Keratinocyte (primary cell): ENCODE measurements around the gene MLIP. TPM values are rescaled to one million over a fixed set of nuclear protein-coding genes. Genes with fewer than 3 reads are reported as not detected.
A peak's percentile ranks its signal among the peaks of the same experiment; 100 is the strongest.

Source experiments
- DNase-seq: peaks from one replicate; pipeline ENCODE4 v3.0.0-alpha.2; 2011; ENCODE audit warnings: low read depth, missing footprints, low spot score
- FAIRE-seq: peaks from 2 replicates; lab custom pipeline; 2011; peaks lifted over from hg19 to GRCh38; lab: Jason Lieb, UNC
- H2AFZ ChIP-seq: 2 replicates; pipeline ENCODE4 v1.6.0; 2012; ENCODE audit warnings: low read length, control low read depth, inconsistent platforms; ENCODE audit not compliant: control insufficient read depth
- H3K27ac ChIP-seq: 2 replicates; pipeline ENCODE4 v1.5.1; 2011; ENCODE audit warnings: low read length; ENCODE audit not compliant: control insufficient read depth, insufficient read depth
- H3K27me3 ChIP-seq: 3 replicates; pipeline ENCODE4 v1.6.0; 2011; ENCODE audit warnings: low read length; ENCODE audit not compliant: control insufficient read depth, insufficient read depth; ENCODE audit errors: extremely low read depth
- H3K36me3 ChIP-seq, 2 experiments: 2 replicates in 1 of 2; 3 replicates in 1 of 2; pipeline ENCODE4 v1.5.1; 2011; ENCODE audit warnings: low read length in 2 of 2, mild to moderate bottlenecking in 1 of 2; ENCODE audit not compliant: control insufficient read depth in 2 of 2, insufficient read depth in 2 of 2; ENCODE audit errors: extremely low read depth in 1 of 2
- H3K4me1 ChIP-seq: 3 replicates; pipeline ENCODE4 v1.5.1; 2011; ENCODE audit warnings: low read length; ENCODE audit not compliant: control insufficient read depth, insufficient read depth; ENCODE audit errors: extremely low read depth
- H3K4me2 ChIP-seq: 3 replicates; pipeline ENCODE4 v1.6.0; 2011; ENCODE audit warnings: low read depth, low read length; ENCODE audit not compliant: control insufficient read depth, insufficient read depth; ENCODE audit errors: extremely low read depth
- H3K4me3 ChIP-seq, 3 experiments: fragments of 200-600 bp in 1 of 3; sonication (generic) in 1 of 3; 2 replicates in 2 of 3; 3 replicates in 1 of 3; pipeline ENCODE4 v1.5.1; 2011 to 2016; ENCODE audit warnings: low read length in 3 of 3, mild to moderate bottlenecking in 3 of 3, control low read depth in 2 of 3, inconsistent platforms in 1 of 3, low read depth in 1 of 3, mixed read lengths in 1 of 3, mixed run types in 1 of 3, moderate library complexity in 1 of 3; ENCODE audit not compliant: control insufficient read depth in 2 of 3, insufficient read depth in 2 of 3; ENCODE audit errors: extremely low read depth in 1 of 3
- H3K79me2 ChIP-seq: 2 replicates; pipeline ENCODE4 v1.6.0; 2012; ENCODE audit warnings: low read length; ENCODE audit not compliant: control insufficient read depth, insufficient read depth
- H3K9ac ChIP-seq: 3 replicates; pipeline ENCODE4 v1.6.0; 2011; ENCODE audit warnings: low read length; ENCODE audit not compliant: control insufficient read depth, insufficient read depth; ENCODE audit errors: extremely low read depth
- H3K9me1 ChIP-seq: 3 replicates; pipeline ENCODE4 v1.6.0; 2011; ENCODE audit warnings: low read length; ENCODE audit not compliant: control insufficient read depth, insufficient read depth; ENCODE audit errors: extremely low read depth
- H3K9me3 ChIP-seq: 2 replicates; pipeline ENCODE4 v1.5.1; 2012; ENCODE audit warnings: low read depth, low read length; ENCODE audit not compliant: control insufficient read depth
- H4K20me1 ChIP-seq: 3 replicates; pipeline ENCODE4 v1.6.0; 2011; ENCODE audit warnings: low read length; ENCODE audit not compliant: control insufficient read depth, insufficient read depth; ENCODE audit errors: extremely low read depth
- CTCF ChIP-seq, 3 experiments: IDR thresholded peaks in 1 of 3; conservative IDR thresholded peaks in 1 of 3; optimal IDR thresholded peaks in 1 of 3; 2 replicates in 2 of 3; 3 replicates in 1 of 3; pipeline versions ENCODE3 to v1.5.1; 2011; ENCODE audit warnings: low read length in 3 of 3, mild to moderate bottlenecking in 3 of 3, moderate library complexity in 2 of 3, control low read depth in 1 of 3, inconsistent platforms in 1 of 3; ENCODE audit not compliant: insufficient read depth in 2 of 3; ENCODE audit errors: extremely low read depth in 1 of 3
- EZH2 ChIP-seq: IDR thresholded peaks from one replicate; pipeline ENCODE4 v1.6.1; 2012; ENCODE audit warnings: inconsistent platforms, mild to moderate bottlenecking, low read length, moderate library complexity
- dilution Hi-C: fragments of 300-500 bp; cut with MboI; formaldehyde crosslinking; loops from one replicate; pipeline ENCODE4 v1.7.0; 2020; ENCODE audit warnings: low sequenced_read_pairs; ENCODE audit not compliant: extremely low pct_ligation_motif_present
- polyA plus RNA-seq, 5 experiments: library from polyadenylated mRNA; depleted of rRNA in 3 of 5; stranded (reverse) in 3 of 5; stranded (forward) in 1 of 5; unstranded in 1 of 5; fragments of >200 nt; gene quantifications; 1 replicate in 1 of 5; 2 replicates in 3 of 5; 3 replicates in 1 of 5; pipeline versions ENCODE4 v1.2.1 to v1.2.3, GENCODE V29; 2011 to 2012; ENCODE audit warnings: missing spikeins in 2 of 5, low read depth in 1 of 5, low replicate concordance in 1 of 5

Gene MLIP
- polyA plus RNA-seq, 1 donor (not counting 4 experiments of a cell fraction or from before 2014, with no cell fraction given): 0.87 TPM

DNA sequence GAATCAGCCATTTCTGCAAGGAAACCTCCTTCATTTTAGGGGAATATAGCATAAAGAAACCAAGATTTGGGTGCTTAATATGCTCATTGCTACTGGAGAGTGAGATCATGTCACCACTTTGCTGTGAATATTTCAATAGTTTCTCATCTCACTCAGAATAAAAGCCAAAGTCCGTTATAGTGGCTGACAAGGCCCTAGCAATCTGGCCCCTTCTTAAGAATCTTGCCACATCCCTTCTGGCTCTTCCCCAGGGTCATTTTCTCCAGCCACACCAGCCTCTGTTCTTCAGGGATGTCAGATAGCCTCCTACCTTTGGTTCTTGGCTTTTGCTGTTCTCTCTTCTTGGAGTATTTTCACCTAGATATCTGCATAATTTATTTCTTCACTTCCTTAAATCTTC lies 24.8 kb upstream of the MLIP start:
- FAIRE-seq: no peak
- no peak overlapping the region for H2AFZ ChIP-seq

DNA sequence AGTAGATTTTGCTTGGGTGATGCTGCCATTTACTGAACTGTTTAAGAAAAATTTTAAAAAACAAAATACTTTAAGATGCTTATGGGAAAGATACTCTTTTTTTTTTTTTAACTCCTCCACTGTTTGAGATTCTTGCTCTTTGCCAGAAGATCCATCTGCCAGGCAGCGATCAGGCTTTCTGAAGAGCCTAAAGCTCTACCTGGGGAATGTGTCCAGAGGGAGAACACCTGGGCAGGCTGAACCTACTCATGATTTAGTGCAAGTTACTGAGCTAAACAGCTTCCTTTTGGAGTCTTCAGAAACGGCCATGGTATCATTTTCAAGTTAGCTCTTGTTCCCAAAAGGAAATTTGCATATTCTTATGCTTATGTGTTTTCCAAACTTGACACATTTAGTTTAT lies 23.5 kb upstream of the MLIP start:
- DNase-seq: no peak
- peak; percentile 68 for FAIRE-seq

More for the DNA sequence above, 24.8 kb upstream of the MLIP start:
- Histone ChIP-seq H3K9me1 (no peaks in the 10 kb centered on the region), H3K4me3 (no peak overlapping the region), H3K27me3 (no peaks in the 10 kb centered on the region), H3K9me3 (no peaks in the 10 kb centered on the region), H3K4me1 (no peaks in the 10 kb centered on the region), H3K27ac (no peak overlapping the region), H3K79me2 (no peaks in the 10 kb centered on the region), H3K4me2 (no peak overlapping the region), H4K20me1 (no peaks in the 10 kb centered on the region), H3K36me3 (no peaks in the 10 kb centered on the region), H3K9ac (no peak overlapping the region)
- TF ChIP-seq EZH2 (no peak), CTCF (optimal IDR thresholded peaks at IDR 0.05 in 1 of 3, IDR thresholded peaks at IDR 0.05 in 1 of 3, conservative IDR thresholded peaks at IDR 0.05 in 1 of 3; ENCODE audit: extremely low read depth in 1 of 3, insufficient read depth in 2 of 3, low read length in 3 of 3) (no peak)
- no peak for DNase-seq
- dilution Hi-C loops: no loop called here

More for the DNA sequence above, 23.5 kb upstream of the MLIP start:
- dilution Hi-C loops: no loop called here
- no peaks in the 10 kb centered on the region for H4K20me1 ChIP-seq
- no peaks in the 10 kb centered on the region for H3K4me1 ChIP-seq
- H3K27ac ChIP-seq: no peak overlapping the region
- no peak overlapping the region for H3K4me2 ChIP-seq
- no peak overlapping the region for H3K4me3 ChIP-seq
- no peaks in the 10 kb centered on the region for H3K9me1 ChIP-seq
- no peaks in the 10 kb centered on the region for H3K27me3 ChIP-seq
- TF ChIP-seq CTCF (optimal IDR thresholded peaks at IDR 0.05 in 1 of 3, IDR thresholded peaks at IDR 0.05 in 1 of 3, conservative IDR thresholded peaks at IDR 0.05 in 1 of 3; ENCODE audit: extremely low read depth in 1 of 3, insufficient read depth in 2 of 3, low read length in 3 of 3): no peak
- no peak for TF ChIP-seq EZH2
- H2AFZ ChIP-seq: no peak overlapping the region
- H3K36me3 ChIP-seq: no peaks in the 10 kb centered on the region
- H3K9me3 ChIP-seq: no peaks in the 10 kb centered on the region
- no peaks in the 10 kb centered on the region for H3K79me2 ChIP-seq
- H3K9ac ChIP-seq: no peak overlapping the region
